CD14-positive monocyte (primary cell): ENCODE results near the gene NDRG4. TPM values are rescaled to one million over a fixed set of nuclear protein-coding genes. Genes with fewer than 3 reads are reported as not detected.
"Not testable (repeated sequence)": the region's sequence is repeated elsewhere in the genome, so short reads cannot be mapped to it uniquely, and the experiment has no call there.

ENCODE experiments used
- DNase-seq, 3 donors: peaks; one replicate each; pipeline ENCODE4 v3.0.0-alpha.2; 2011 to 2022
- H2AFZ ChIP-seq: 2 replicates; pipeline ENCODE4 v1.6.0; 2012; ENCODE audit warnings: mild to moderate bottlenecking, low read depth, low read length, inconsistent platforms; ENCODE audit not compliant: insufficient read depth, poor library complexity, severe bottlenecking
- H3K27ac ChIP-seq, 2 donors: 1 replicate in 1 of 2; 2 replicates in 1 of 2; pipeline ENCODE4 v1.5.1; 2012 to 2013; ENCODE audit warnings: low read length in 2 of 2, control low read depth in 1 of 2, inconsistent platforms in 1 of 2, low read depth in 1 of 2, mild to moderate bottlenecking in 1 of 2
- H3K27me3 ChIP-seq, 2 donors: one replicate each; pipeline versions ENCODE4 v1.6.0 to v1.6.1; 2011 to 2013; ENCODE audit warnings: low read length in 2 of 2; ENCODE audit not compliant: control insufficient read depth in 2 of 2, insufficient read depth in 2 of 2
- H3K36me3 ChIP-seq, 2 donors: replicated peaks in 1 of 2; 1 replicate in 1 of 2; 2 replicates in 1 of 2; pipeline versions ENCODE4 v1.5.1 to v1.6.1; 2012 to 2013; ENCODE audit warnings: low read length in 2 of 2, control low read depth in 1 of 2, inconsistent platforms in 1 of 2, mild to moderate bottlenecking in 1 of 2; ENCODE audit not compliant: insufficient read depth in 2 of 2, control insufficient read depth in 1 of 2
- H3K4me1 ChIP-seq, 2 donors: 1 replicate in 1 of 2; 2 replicates in 1 of 2; pipeline versions ENCODE4 v1.5.1 to v1.6.1; 2012 to 2013; ENCODE audit warnings: low read length in 2 of 2, control low read depth in 1 of 2, inconsistent platforms in 1 of 2, mild to moderate bottlenecking in 1 of 2, moderate library complexity in 1 of 2; ENCODE audit not compliant: insufficient read depth in 2 of 2, control insufficient read depth in 1 of 2
- H3K4me2 ChIP-seq: replicated peaks from 2 replicates; pipeline ENCODE3; 2012; ENCODE audit warnings: low read length, moderate library complexity, mild to moderate bottlenecking; ENCODE audit not compliant: poor library complexity, severe bottlenecking; ENCODE audit errors: extremely low read depth
- H3K4me3 ChIP-seq, 3 experiments: fragments of 200-600 bp in 1 of 3; sonication (generic) in 1 of 3; replicated peaks in 1 of 3; 1 replicate in 2 of 3; 2 replicates in 1 of 3; pipeline ENCODE4 v1.5.1; 2011 to 2013; ENCODE audit warnings: low read length in 3 of 3, mild to moderate bottlenecking in 3 of 3, control low read depth in 2 of 3, low read depth in 2 of 3, inconsistent platforms in 1 of 3, moderate library complexity in 1 of 3
- H3K79me2 ChIP-seq: 2 replicates; pipeline ENCODE4 v1.6.0; 2012; ENCODE audit warnings: mild to moderate bottlenecking, control low read depth, inconsistent platforms, low read length, moderate library complexity; ENCODE audit not compliant: insufficient read depth
- H3K9ac ChIP-seq: 2 replicates; pipeline ENCODE4 v1.6.0; 2017; ENCODE audit warnings: low read length, mild to moderate bottlenecking; ENCODE audit not compliant: insufficient read depth, poor library complexity, severe bottlenecking
- H3K9me3 ChIP-seq, 2 donors: replicated peaks in 1 of 2; 1 replicate in 1 of 2; 2 replicates in 1 of 2; pipeline versions ENCODE4 v1.5.1 to v1.6.1; 2012 to 2013; ENCODE audit warnings: low read length in 2 of 2, control low read depth in 1 of 2; ENCODE audit not compliant: control insufficient read depth in 1 of 2, insufficient read depth in 1 of 2
- H4K20me1 ChIP-seq: 2 replicates; pipeline ENCODE4 v1.6.0; 2012; ENCODE audit warnings: mild to moderate bottlenecking, low read length, control low read depth, moderate library complexity; ENCODE audit not compliant: insufficient read depth
- H3K27ac Mint-ChIP-seq, 7 donors: one replicate each; pipeline ENCODE4 v1.8.0; 2020; ENCODE audit warnings: mild to moderate bottlenecking in 7 of 7, mixed read lengths in 7 of 7, moderate library complexity in 6 of 7, inconsistent platforms in 2 of 7
- H3K27me3 Mint-ChIP-seq, 3 donors: one replicate each; pipeline ENCODE4 v1.8.0; 2021 to 2022; ENCODE audit warnings: low read depth in 3 of 3, mild to moderate bottlenecking in 3 of 3, mixed read lengths in 3 of 3, moderate library complexity in 3 of 3, inconsistent platforms in 1 of 3
- H3K36me3 Mint-ChIP-seq, 2 donors: one replicate each; pipeline ENCODE4 v1.8.0; 2020; ENCODE audit warnings: mixed read lengths in 2 of 2, inconsistent platforms in 1 of 2, mild to moderate bottlenecking in 1 of 2
- H3K4me1 Mint-ChIP-seq: one replicate; pipeline ENCODE4 v1.8.0; 2020; ENCODE audit warnings: mild to moderate bottlenecking, mixed read lengths
- H3K4me3 Mint-ChIP-seq, 2 donors: one replicate each; pipeline ENCODE4 v1.8.0; 2020; ENCODE audit warnings: mild to moderate bottlenecking in 2 of 2, mixed read lengths in 2 of 2, moderate library complexity in 1 of 2
- H3K9me3 Mint-ChIP-seq, 7 donors: one replicate each; pipeline ENCODE4 v1.8.0; 2020 to 2022; ENCODE audit warnings: mixed read lengths in 7 of 7, mild to moderate bottlenecking in 6 of 7, moderate library complexity in 6 of 7, inconsistent platforms in 2 of 7
- CTCF ChIP-seq: fragments of 200-600 bp; IDR thresholded peaks from one replicate; pipeline ENCODE4 v1.8.0; 2022; ENCODE audit warnings: antibody characterized with exemption, mild to moderate bottlenecking
- WGBS: methylation state at CpG from one replicate; pipeline ENCODE4 v1.1.5; 2013; ENCODE audit warnings: missing lambda C conversion rate; ENCODE audit not compliant: insufficient coverage; 5-methylcytosine and 5-hydroxymethylcytosine counted together
- intact Hi-C, 2 donors: fragments of 100-400 bp; cut with micrococcal nuclease; formaldehyde crosslinking; loops; one replicate each; pipeline versions ENCODE4 v1.15.0 to v1.15.1; 2023
- polyA plus RNA-seq, 3 donors: library from polyadenylated mRNA; depleted of rRNA in 1 of 3; unstranded in 2 of 3; stranded (reverse) in 1 of 3; fragments of 300-500 nt in 2 of 3; fragments of >200 nt in 1 of 3; fragmentation: Illumina TruSeq in 2 of 3; gene quantifications; 1 replicate in 2 of 3; 2 replicates in 1 of 3; pipeline ENCODE4 v1.2.3, GENCODE V29; 2012 to 2021

NDRG4 gene
- polyA plus RNA-seq, 3 donors = not detected

GRCh38 chr16:58490065-58490464 is 9.9 kb upstream of the NDRG4 start:
- Histone ChIP-seq H2AFZ (no peak overlapping the region), H3K27me3 (no peaks in the 10 kb centered on the region), H3K9ac (no peak overlapping the region), H3K4me2 (no peak overlapping the region), H3K27ac (no peak overlapping the region), H3K4me3 (no peak overlapping the region), H3K36me3 (no peaks in the 10 kb centered on the region), H3K9me3 (no peaks in the 10 kb centered on the region), H3K4me1 (peaks cover 0 to 4% of the 10 kb centered on the region in 2 donors), H4K20me1 (no peaks in the 10 kb centered on the region), H3K79me2 (no peaks in the 10 kb centered on the region)
- 100% methylated on average over 4 of the region's 4 CpGs for WGBS
- Mint-ChIP-seq H3K9me3 (no peaks in the 10 kb centered on the region), H3K4me1 (peaks cover 1% of the 10 kb centered on the region), H3K27ac (no peak overlapping the region), H3K27me3 (peaks cover 9 to 21% (median 20%) of the 10 kb centered on the region in 3 donors), H3K4me3 (no peak overlapping the region), H3K36me3 (no peaks in the 10 kb centered on the region)
- TF ChIP-seq CTCF = no peak
- no peak for DNase-seq
- intact Hi-C loops = no loop called here

GRCh38 chr16:58490539-58490938 is 9.4 kb upstream of the NDRG4 start:
- H3K9me3 Mint-ChIP-seq, H3K4me3 Mint-ChIP-seq, H3K27me3 ChIP-seq, H3K4me1 Mint-ChIP-seq, H3K36me3 ChIP-seq, H3K27ac ChIP-seq, H3K4me2 ChIP-seq, H3K27ac Mint-ChIP-seq, H3K4me3 ChIP-seq, H3K36me3 Mint-ChIP-seq, H3K9ac ChIP-seq, DNase-seq, H2AFZ ChIP-seq, H4K20me1 ChIP-seq, H3K9me3 ChIP-seq, intact Hi-C loops, H3K4me1 ChIP-seq, H3K79me2 ChIP-seq: not testable (repeated sequence)
- peaks cover 9 to 22% (median 20%) of the 10 kb centered on the region in 3 donors for H3K27me3 Mint-ChIP-seq
- 87% methylated on average over 4 of the region's 8 CpGs for WGBS
